Measurements from ENCODE around the gene SLC2A14.

The SLC2A14 gene

DNA sequence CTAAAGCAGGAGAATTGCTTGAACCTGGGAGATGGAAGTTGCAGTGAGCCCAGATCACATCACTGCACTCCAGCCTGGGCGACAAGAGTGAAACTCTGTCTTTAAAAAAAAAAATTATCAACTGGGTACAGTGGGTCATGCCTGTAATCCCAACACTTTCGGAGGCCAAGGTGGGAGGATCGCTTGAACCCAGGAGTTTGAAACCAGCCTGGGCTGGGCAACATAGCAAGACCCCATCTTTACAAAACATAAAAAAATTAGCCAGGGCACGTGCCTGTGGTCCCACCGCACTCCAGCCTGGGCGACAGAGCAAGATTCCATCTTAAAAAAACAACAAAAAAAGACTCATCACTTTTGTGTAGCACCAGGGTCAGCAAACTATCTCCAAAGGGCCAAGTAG lies 90.7 kb downstream of the SLC2A14 start:
- no peaks in the 10 kb centered on the region for H3K9me3 ChIP-seq (ENCODE audit: insufficient read depth, low read length)
- H3K27ac ChIP-seq (ENCODE audit: low read depth, low read length): no peak overlapping the region
- no peak overlapping the region for H3K9ac ChIP-seq (ENCODE audit: low read length)
- H3K36me3 ChIP-seq (ENCODE audit: low read length): no peaks in the 10 kb centered on the region
- no peaks in the 10 kb centered on the region for H3K27me3 ChIP-seq (ENCODE audit: low read length)
- H4K20me1 ChIP-seq (ENCODE audit: low read depth, low read length): no peaks in the 10 kb centered on the region
- no peak overlapping the region for H3K4me3 ChIP-seq (ENCODE audit: insufficient read depth, low read length, poor library complexity, severe bottlenecking)
- no peaks in the 10 kb centered on the region for H3K9me2 ChIP-seq (replicated peaks; ENCODE audit: insufficient read depth, low read length)
- no peaks in the 10 kb centered on the region for H3K79me2 ChIP-seq (ENCODE audit: insufficient read depth, low read length)
- TF ChIP-seq CTCF (IDR thresholded peaks at IDR 0.05; ENCODE audit: insufficient read depth, low read length, poor library complexity, severe bottlenecking) (no peak), EZH2phosphoT487 (conservative IDR thresholded peaks at IDR 0.05; ENCODE audit: low read length) (no peak)
- H2AFZ ChIP-seq (ENCODE audit: low read depth, low read length, severe bottlenecking): no peak overlapping the region
- no peak overlapping the region for H3K4me2 ChIP-seq (ENCODE audit: low read depth, low read length, poor library complexity, severe bottlenecking)
- H3F3A ChIP-seq (ENCODE audit: insufficient read depth): no peaks in the 10 kb centered on the region

DNA sequence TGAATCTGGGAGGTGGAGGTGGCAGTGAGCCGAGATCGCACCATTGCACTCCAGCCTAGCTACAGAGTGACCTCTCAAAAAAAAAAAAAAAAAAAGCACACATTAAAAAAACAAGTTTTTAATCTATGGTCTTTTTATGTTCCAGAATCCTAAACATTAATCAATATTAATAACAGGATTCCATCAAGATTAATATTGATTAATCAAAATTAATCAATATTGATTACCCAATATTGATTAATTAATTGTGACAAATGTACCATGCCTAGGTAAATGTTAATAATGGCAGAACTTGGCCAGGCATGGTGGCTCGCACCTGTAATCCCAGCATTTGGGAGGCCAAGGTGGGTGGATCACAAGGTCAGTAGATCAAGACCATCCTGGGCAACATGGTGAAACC lies 91.4 kb downstream of the SLC2A14 start:
- Histone ChIP-seq H3K9ac (ENCODE audit: low read length) (no peak overlapping the region), H3K27me3 (ENCODE audit: low read length) (no peaks in the 10 kb centered on the region), H4K20me1 (ENCODE audit: low read depth, low read length) (no peaks in the 10 kb centered on the region), H3K9me2 (replicated peaks; ENCODE audit: insufficient read depth, low read length) (no peaks in the 10 kb centered on the region), H3K27ac (ENCODE audit: low read depth, low read length) (no peak overlapping the region), H3K9me3 (ENCODE audit: insufficient read depth, low read length) (no peaks in the 10 kb centered on the region), H3F3A (ENCODE audit: insufficient read depth) (no peaks in the 10 kb centered on the region), H3K4me3 (ENCODE audit: insufficient read depth, low read length, poor library complexity, severe bottlenecking) (no peak overlapping the region), H3K4me2 (ENCODE audit: low read depth, low read length, poor library complexity, severe bottlenecking) (no peak overlapping the region), H3K36me3 (ENCODE audit: low read length) (no peaks in the 10 kb centered on the region), H2AFZ (ENCODE audit: low read depth, low read length, severe bottlenecking) (no peak overlapping the region), H3K79me2 (ENCODE audit: insufficient read depth, low read length) (no peaks in the 10 kb centered on the region)
- TF ChIP-seq CTCF (IDR thresholded peaks at IDR 0.05; ENCODE audit: insufficient read depth, low read length, poor library complexity, severe bottlenecking) (no peak), EZH2phosphoT487 (conservative IDR thresholded peaks at IDR 0.05; ENCODE audit: low read length) (no peak)

DNA sequence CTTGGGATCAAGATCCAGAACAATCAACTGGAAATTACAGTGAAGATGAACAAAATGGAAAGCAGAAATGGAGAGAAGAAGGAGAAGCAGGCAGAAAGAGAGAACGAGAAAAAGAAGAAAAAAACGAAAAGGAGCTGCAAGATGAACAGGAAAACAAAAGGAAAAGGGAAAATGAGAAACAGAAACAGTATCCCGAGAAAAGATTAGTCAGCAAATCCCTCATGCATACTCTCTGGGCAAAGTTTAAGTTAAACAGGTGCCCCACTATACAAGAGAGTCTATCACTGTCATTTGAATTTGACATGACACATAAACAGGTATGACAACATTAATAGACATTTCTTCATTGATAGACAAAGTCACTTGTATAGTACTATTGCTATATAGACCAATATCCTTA lies 102.7 kb downstream of the SLC2A14 start:
- Histone ChIP-seq H3K9me2 (replicated peaks; ENCODE audit: insufficient read depth, low read length) (no peaks in the 10 kb centered on the region), H3K27me3 (ENCODE audit: low read length) (no peaks in the 10 kb centered on the region), H3K4me3 (ENCODE audit: insufficient read depth, low read length, poor library complexity, severe bottlenecking) (no peak overlapping the region), H3K4me2 (ENCODE audit: low read depth, low read length, poor library complexity, severe bottlenecking) (no peak overlapping the region), H3K79me2 (ENCODE audit: insufficient read depth, low read length) (no peaks in the 10 kb centered on the region), H3K9ac (ENCODE audit: low read length) (no peak overlapping the region), H4K20me1 (ENCODE audit: low read depth, low read length) (no peaks in the 10 kb centered on the region), H2AFZ (ENCODE audit: low read depth, low read length, severe bottlenecking) (no peak overlapping the region), H3K27ac (ENCODE audit: low read depth, low read length) (no peak overlapping the region), H3K36me3 (ENCODE audit: low read length) (no peaks in the 10 kb centered on the region), H3F3A (ENCODE audit: insufficient read depth) (no peaks in the 10 kb centered on the region), H3K9me3 (ENCODE audit: insufficient read depth, low read length) (no peaks in the 10 kb centered on the region)
- no peak for TF ChIP-seq CTCF (IDR thresholded peaks at IDR 0.05; ENCODE audit: insufficient read depth, low read length, poor library complexity, severe bottlenecking)
- no peak for TF ChIP-seq EZH2phosphoT487 (conservative IDR thresholded peaks at IDR 0.05; ENCODE audit: low read length)
